Measurements from ENCODE around the gene CYB5R4. TPM values are rescaled to one million over a fixed set of nuclear protein-coding genes. Genes with fewer than 3 reads are reported as not detected.
A peak's percentile ranks its signal among the peaks of the same experiment; 100 is the strongest.

The CYB5R4 gene
- total and polyA plus RNA-seq, 2 of the 13 experiments (the other 11 are each of a cell fraction or from before 2014, with no cell fraction given) = 5.3 to 26.1 TPM

DNA sequence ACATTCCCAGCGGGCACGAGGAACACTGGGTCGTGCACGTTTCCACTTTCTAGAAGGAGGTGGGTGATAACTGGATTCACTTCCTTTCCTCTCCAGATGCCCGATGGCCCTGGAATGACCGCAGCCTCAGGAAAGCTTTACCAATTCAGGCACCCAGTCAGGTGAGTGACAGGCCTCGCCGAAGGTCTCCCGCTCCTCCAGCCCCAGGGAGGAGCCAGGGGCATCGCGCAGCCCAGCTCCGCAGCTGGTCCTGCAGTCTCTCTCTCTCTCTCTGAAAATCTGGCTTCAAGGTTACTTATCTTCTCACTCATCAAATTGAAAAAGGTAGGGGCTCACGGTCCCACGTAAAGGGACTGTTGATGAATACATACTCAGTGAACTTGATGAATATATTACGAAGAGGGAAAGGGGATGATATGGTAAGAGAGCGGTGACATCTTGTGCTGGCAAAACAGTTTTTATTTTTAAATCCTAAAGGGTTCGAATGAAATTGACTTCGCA lies 5.4 kb upstream of the CYB5R4 start:
- no peak for FAIRE-seq
- ATAC-seq = peak; percentile 66
- Histone ChIP-seq H3K9ac (ENCODE audit: insufficient read depth, low read depth, low read length) (no peak overlapping the region), H3K27ac (ENCODE audit: extremely low read length, insufficient read depth, low read length) (no peak overlapping the region), H3K4me2 (ENCODE audit: low read depth, low read length) (peak overlapping the region; percentile 64), H3K4me3 (replicated peaks in 1 of 3; ENCODE audit: insufficient read depth in 1 of 3, low read depth in 2 of 3, low read length in 3 of 3) (peak overlapping the region in 2 of 3 experiments; percentile 49 to 64; a peak in 2 of 6 replicates), H2AFZ (ENCODE audit: low read length) (no peak overlapping the region), H4K20me1 (ENCODE audit: insufficient read depth, low read length) (no peaks in the 10 kb centered on the region), H3K79me2 (ENCODE audit: insufficient read depth, low read length) (no peaks in the 10 kb centered on the region), H3K36me3 (replicated peaks in 1 of 2; ENCODE audit: control insufficient read depth in 1 of 2, insufficient read depth in 2 of 2, low read length in 2 of 2) (no peaks in the 10 kb centered on the region), H3K27me3 (ENCODE audit: control insufficient read depth in 1 of 2, insufficient read depth in 2 of 2, low read length in 2 of 2) (peaks cover 4 to 29% of the 10 kb centered on the region in 2 experiments; a peak in 4 of 5 replicates), H3K9me3 (ENCODE audit: low read length) (no peaks in the 10 kb centered on the region), H3K4me1 (ENCODE audit: insufficient read depth, low read length) (peaks cover 16% of the 10 kb centered on the region)
- BruUV-seq (replicated peaks) = no TSS peak
- TF ChIP-seq ZNF251 (CRISPR knock-in tag; IDR thresholded peaks at IDR 0.05) (no peak), SMAD3 (CRISPR knock-in tag; IDR thresholded peaks at IDR 0.05) (no peak), HOXA7 (CRISPR knock-in tag; IDR thresholded peaks at IDR 0.05) (no peak), CEBPB (IDR thresholded peaks at IDR 0.05; ENCODE audit: borderline replicate concordance, low read depth, low read length) (no peak), ZNF451 (CRISPR knock-in tag; IDR thresholded peaks at IDR 0.05) (no peak), ZFP37 (CRISPR knock-in tag; IDR thresholded peaks at IDR 0.05; ENCODE audit: borderline replicate concordance) (no peak), SNAI1 (CRISPR knock-in tag; IDR thresholded peaks at IDR 0.05; ENCODE audit: borderline replicate concordance) (no peak), SRSF1 (optimal IDR thresholded peaks at IDR 0.05; ENCODE audit: low read depth, low read length) (no peak), ERF (CRISPR knock-in tag; IDR thresholded peaks at IDR 0.05) (no peak), ZNF878 (CRISPR knock-in tag; IDR thresholded peaks at IDR 0.05) (no peak), ZNF776 (CRISPR knock-in tag; IDR thresholded peaks at IDR 0.05) (no peak), SIX4 (CRISPR knock-in tag; IDR thresholded peaks at IDR 0.05) (no peak)
- TF ChIP-seq, protein P1, sequence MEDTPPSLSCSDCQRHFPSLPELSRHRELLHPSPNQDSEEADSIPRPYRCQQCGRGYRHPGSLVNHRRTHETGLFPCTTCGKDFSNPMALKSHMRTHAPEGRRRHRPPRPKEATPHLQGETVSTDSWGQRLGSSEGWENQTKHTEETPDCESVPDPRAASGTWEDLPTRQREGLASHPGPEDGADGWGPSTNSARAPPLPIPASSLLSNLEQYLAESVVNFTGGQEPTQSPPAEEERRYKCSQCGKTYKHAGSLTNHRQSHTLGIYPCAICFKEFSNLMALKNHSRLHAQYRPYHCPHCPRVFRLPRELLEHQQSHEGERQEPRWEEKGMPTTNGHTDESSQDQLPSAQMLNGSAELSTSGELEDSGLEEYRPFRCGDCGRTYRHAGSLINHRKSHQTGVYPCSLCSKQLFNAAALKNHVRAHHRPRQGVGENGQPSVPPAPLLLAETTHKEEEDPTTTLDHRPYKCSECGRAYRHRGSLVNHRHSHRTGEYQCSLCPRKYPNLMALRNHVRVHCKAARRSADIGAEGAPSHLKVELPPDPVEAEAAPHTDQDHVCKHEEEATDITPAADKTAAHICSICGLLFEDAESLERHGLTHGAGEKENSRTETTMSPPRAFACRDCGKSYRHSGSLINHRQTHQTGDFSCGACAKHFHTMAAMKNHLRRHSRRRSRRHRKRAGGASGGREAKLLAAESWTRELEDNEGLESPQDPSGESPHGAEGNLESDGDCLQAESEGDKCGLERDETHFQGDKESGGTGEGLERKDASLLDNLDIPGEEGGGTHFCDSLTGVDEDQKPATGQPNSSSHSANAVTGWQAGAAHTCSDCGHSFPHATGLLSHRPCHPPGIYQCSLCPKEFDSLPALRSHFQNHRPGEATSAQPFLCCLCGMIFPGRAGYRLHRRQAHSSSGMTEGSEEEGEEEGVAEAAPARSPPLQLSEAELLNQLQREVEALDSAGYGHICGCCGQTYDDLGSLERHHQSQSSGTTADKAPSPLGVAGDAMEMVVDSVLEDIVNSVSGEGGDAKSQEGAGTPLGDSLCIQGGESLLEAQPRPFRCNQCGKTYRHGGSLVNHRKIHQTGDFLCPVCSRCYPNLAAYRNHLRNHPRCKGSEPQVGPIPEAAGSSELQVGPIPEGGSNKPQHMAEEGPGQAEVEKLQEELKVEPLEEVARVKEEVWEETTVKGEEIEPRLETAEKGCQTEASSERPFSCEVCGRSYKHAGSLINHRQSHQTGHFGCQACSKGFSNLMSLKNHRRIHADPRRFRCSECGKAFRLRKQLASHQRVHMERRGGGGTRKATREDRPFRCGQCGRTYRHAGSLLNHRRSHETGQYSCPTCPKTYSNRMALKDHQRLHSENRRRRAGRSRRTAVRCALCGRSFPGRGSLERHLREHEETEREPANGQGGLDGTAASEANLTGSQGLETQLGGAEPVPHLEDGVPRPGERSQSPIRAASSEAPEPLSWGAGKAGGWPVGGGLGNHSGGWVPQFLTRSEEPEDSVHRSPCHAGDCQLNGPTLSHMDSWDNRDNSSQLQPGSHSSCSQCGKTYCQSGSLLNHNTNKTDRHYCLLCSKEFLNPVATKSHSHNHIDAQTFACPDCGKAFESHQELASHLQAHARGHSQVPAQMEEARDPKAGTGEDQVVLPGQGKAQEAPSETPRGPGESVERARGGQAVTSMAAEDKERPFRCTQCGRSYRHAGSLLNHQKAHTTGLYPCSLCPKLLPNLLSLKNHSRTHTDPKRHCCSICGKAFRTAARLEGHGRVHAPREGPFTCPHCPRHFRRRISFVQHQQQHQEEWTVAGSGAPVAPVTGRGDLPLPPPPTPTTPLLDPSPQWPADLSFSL (CRISPR knock-in tag; IDR thresholded peaks at IDR 0.05) = no peak
- TF ChIP-seq, protein P2, sequence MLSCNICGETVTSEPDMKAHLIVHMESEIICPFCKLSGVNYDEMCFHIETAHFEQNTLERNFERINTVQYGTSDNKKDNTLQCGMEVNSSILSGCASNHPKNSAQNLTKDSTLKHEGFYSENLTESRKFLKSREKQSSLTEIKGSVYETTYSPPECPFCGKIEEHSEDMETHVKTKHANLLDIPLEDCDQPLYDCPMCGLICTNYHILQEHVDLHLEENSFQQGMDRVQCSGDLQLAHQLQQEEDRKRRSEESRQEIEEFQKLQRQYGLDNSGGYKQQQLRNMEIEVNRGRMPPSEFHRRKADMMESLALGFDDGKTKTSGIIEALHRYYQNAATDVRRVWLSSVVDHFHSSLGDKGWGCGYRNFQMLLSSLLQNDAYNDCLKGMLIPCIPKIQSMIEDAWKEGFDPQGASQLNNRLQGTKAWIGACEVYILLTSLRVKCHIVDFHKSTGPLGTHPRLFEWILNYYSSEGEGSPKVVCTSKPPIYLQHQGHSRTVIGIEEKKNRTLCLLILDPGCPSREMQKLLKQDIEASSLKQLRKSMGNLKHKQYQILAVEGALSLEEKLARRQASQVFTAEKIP (CRISPR knock-in tag; IDR thresholded peaks at IDR 0.05; ENCODE audit: borderline replicate concordance) = no peak
- no peak for DNase-seq (ENCODE audit: low spot score)
- POLR2A ChIA-PET = no interaction called here
- 17% methylated on average over 11 of the region's 18 CpGs for WGBS (ENCODE audit: low lambda C conversion rate)
- intact Hi-C loops (cut with micrococcal nuclease; ENCODE audit: unreplicated experiment) = no loop called here
- in situ Hi-C loops (cut with HindIII; ENCODE audit: extremely low pct_ligation_motif_present, low pct_unique_long_range_greater_than_20kb) = no loop called here
- CTCF ChIA-PET (ENCODE audit: low intra/inter-chr PET ratio, low total read pairs) = no interaction called here

Measured in HepG2 (cell line).